Transverse colon (tissue), 3 donors: Measurements from ENCODE around the gene MBD3L2.
"Not testable (repeated sequence)": the region's sequence is repeated elsewhere in the genome, so short reads cannot be mapped to it uniquely, and the experiment has no call there.

Source experiments
- EP300 ChIP-seq: sonication (generic); formaldehyde crosslinking; IDR thresholded peaks from one replicate; pipeline ENCODE4 v1.6.1; 2017; ENCODE audit warnings: antibody characterized with exemption, low read depth
- POLR2A ChIP-seq: fragments of 450-650 bp; IDR thresholded peaks from one replicate; pipeline ENCODE4 v1.6.1; 2016; ENCODE audit warnings: antibody characterized with exemption, mild to moderate bottlenecking, moderate library complexity
- TF ChIP-seq, protein P1 (sequence below), 5 experiments: fragments of 200-600 bp in 3 of 5; fragments of 450-650 bp in 2 of 5; sonication (generic) in 3 of 5; IDR thresholded peaks; 1 replicate in 2 of 5; 2 replicates in 3 of 5; pipeline ENCODE4 v1.5.1; 2016 to 2017; ENCODE audit warnings: antibody characterized with exemption in 5 of 5, inconsistent platforms in 3 of 5, mild to moderate bottlenecking in 2 of 5, moderate library complexity in 1 of 5

DNA sequence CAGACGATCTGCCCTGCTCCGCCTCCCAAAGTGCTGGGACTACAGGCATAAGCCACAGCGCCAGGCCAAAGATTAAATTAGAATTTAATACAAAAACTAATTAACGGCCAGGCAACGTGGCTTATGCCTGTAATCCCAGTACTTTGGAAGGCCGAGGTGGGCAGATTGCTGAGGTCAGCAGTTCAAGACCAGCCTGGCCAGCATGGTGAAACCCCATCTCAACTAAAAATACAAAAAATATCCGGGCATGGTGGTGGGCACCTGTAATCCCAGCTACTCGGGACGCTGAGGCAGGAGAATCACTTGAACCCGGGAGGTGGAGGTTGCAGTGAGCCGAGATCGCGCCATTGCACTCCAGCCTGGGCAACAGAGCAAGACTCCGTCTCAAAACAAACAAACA is 6.6 kb downstream of the MBD3L2 start:
- not testable (repeated sequence) for TF ChIP-seq EP300, POLR2A
- TF ChIP-seq, protein P1, sequence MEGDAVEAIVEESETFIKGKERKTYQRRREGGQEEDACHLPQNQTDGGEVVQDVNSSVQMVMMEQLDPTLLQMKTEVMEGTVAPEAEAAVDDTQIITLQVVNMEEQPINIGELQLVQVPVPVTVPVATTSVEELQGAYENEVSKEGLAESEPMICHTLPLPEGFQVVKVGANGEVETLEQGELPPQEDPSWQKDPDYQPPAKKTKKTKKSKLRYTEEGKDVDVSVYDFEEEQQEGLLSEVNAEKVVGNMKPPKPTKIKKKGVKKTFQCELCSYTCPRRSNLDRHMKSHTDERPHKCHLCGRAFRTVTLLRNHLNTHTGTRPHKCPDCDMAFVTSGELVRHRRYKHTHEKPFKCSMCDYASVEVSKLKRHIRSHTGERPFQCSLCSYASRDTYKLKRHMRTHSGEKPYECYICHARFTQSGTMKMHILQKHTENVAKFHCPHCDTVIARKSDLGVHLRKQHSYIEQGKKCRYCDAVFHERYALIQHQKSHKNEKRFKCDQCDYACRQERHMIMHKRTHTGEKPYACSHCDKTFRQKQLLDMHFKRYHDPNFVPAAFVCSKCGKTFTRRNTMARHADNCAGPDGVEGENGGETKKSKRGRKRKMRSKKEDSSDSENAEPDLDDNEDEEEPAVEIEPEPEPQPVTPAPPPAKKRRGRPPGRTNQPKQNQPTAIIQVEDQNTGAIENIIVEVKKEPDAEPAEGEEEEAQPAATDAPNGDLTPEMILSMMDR (IDR thresholded peaks at IDR 0.05) = not testable (repeated sequence)
